ENCODE measurements around the gene EVA1A. TPM values are rescaled to one million over a fixed set of nuclear protein-coding genes. Genes with fewer than 3 reads are reported as not detected.

Gene EVA1A
- total RNA-seq, 1 donor: not detected

DNA sequence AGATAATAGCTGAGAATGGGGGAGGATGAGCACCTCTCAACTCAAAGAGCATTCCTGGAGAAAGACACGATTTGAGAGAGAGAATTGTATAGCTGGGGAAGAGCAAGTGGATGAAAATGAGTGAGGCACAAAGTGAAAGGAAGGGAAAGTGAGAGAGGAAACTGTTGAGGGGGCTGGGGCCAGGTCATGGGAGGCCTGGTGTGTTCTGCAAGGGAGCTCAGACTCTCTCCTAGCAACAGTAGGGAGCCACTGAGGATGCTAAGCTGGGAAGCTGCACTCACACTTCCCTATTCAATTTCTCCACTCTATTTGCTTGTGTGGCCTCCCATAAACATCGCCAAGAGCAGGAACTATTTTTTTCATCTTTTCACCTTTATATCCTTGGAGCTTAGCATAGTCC is 14.8 kb downstream of the EVA1A start:
- DNase-seq (ENCODE audit: low read depth in 2 of 3, low spot score in 2 of 3): no peak

- no peak for DNase-seq (ENCODE audit: low read depth in 2 of 3, low spot score in 2 of 3)
Measured at GRCh38 chr2:75545387-75545786, 15.4 kb downstream of the EVA1A start.

- no peak for DNase-seq (ENCODE audit: low read depth in 2 of 3, low spot score in 2 of 3)
Measured at GRCh38 chr2:75543446-75543845, 17.3 kb downstream of the EVA1A start.

GRCh38 chr2:75541430-75541829 is 19.3 kb downstream of the EVA1A start:
- no peak for DNase-seq (ENCODE audit: low read depth in 2 of 3, low spot score in 2 of 3)

DNA sequence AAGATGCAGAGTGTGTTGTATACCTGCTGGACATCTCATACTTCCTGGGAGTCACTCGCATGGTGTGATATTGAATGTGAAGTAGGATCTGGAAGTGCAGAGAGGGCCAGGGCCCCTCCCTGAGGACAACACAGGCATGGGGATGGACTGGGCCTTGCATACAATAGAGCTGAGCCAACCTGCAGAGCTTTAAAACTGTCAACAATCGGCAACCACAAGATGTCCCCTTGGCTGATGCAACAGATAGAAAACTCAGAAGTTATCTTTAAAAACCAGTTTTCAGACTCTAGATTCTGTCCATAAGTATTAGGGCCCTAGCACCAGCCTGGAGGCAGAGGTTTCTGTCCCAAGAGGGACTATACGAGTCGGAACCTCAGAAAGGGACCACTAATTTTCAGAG is 19.7 kb downstream of the EVA1A start:
- DNase-seq (ENCODE audit: low read depth in 2 of 3, low spot score in 2 of 3): no peak

DNA sequence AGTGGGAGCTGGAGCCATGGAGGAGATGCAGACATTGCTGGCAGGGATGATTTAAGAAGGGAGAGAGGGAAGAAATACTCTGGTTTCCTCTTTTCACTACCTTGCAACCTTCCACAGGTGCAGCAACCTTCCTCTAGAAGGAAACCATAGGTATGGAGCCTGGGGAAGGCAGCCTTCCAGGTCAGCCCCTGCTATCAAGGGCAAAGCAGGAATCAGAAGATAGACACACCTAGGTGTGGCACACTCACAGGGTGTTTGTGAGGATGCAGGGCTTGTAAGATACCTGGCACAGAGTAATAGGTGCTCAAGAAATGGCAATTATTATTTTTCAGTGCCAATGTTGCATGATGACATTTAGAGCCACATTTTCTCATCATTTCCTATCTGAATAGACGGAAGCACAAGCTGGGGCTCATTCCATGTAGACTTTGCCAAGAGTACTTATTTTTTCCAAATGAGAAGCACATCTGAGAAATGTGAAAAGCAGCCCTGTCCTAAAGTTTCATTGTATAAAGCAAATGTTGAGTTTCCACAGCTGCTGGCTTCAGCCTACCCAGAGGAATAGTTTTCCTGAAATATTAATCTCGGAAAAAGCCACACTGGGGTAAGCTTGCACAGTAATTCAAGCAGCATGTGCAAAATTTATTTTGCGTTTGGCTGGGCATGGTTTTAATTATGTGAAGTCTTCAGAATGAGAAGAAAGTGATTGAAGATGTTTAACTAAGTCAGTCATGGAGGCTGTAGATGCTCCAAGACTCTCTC is 20.6 kb downstream of the EVA1A start:
- DNase-seq (ENCODE audit: low read depth in 2 of 3, low spot score in 2 of 3): no peak

DNA sequence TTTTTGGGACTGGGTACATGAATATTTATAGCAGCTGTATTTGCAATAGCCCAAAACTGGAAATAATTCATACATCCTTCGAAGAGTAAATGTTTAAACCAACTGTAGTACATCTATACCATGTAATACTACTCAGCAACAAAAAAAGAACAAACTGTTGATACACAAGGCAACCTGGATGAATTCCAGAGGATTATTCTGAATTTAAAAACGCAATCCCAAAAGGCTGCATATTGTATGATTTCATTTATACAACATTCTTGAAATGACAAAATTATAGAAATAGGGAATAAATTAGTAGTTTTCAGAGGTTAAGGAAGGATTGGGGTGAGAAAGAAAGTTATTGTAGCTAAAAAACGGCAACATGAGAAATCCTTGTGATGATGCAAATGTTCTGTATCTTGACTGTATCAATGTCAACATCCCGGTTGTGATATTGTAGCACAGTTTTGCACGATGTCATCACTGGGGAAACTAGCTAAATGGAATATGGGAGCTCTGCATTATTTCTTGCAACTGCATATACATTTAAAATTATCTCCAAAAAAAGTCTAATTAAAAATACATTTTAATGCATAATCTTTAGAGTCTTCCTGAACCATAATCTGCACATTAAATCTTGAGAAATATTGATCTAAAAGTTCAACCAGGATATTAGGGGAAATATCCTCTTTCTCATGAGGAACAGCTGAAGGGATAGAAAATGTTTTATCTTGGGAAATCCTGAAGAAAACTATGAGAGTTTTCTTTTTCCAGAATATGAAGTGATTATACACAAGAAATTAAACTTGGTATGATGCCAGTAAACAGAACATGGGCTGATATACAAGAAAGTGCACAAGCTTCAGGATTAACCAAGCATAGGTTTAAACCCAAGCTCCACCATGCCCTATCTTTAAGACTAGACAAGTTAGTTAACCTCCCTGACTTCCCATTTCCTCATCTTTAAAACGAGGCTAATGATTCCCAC is 21.9 kb downstream of the EVA1A start:
- no peak for DNase-seq (ENCODE audit: low read depth in 2 of 3, low spot score in 2 of 3)

GRCh38 chr2:75537658-75538057 is 23.1 kb downstream of the EVA1A start:
- DNase-seq (ENCODE audit: low read depth in 2 of 3, low spot score in 2 of 3): no peak

- no peak for DNase-seq (ENCODE audit: low read depth in 2 of 3, low spot score in 2 of 3)
Measured at GRCh38 chr2:75533135-75533534, 27.6 kb downstream of the EVA1A start.

- no peak for DNase-seq (ENCODE audit: low read depth in 2 of 3, low spot score in 2 of 3)
Measured at GRCh38 chr2:75532488-75532887, 28.3 kb downstream of the EVA1A start.

- DNase-seq (ENCODE audit: low read depth in 2 of 3, low spot score in 2 of 3): no peak
Measured at GRCh38 chr2:75528221-75528977, 32.3 kb downstream of the EVA1A start.

GRCh38 chr2:75527676-75528075 is 33.1 kb downstream of the EVA1A start:
- DNase-seq (ENCODE audit: low read depth in 2 of 3, low spot score in 2 of 3): no peak

DNA sequence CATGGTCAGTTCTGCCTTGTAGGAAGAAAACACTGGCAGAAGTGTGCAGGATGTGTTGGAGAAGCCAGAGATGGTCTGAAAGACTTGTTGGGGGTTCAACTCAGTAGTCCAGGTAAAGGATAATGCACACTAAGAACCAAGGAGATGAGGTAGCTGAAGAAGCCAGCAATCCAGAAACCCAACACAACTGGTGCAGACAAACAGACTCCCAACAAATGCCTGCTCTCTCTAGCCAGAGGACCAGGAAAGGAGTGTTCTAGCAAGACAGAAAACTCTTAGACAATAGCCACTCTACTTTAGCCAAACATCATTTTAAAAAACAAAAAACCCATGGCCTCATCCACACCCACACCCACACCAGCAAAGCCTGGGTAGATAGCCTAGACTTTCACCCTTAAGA is 33.9 kb downstream of the EVA1A start:
- DNase-seq (ENCODE audit: low read depth in 2 of 3, low spot score in 2 of 3): no peak

GRCh38 chr2:75525434-75526310 is 35.1 kb downstream of the EVA1A start:
- no peak for DNase-seq (ENCODE audit: low read depth in 2 of 3, low spot score in 2 of 3)

- DNase-seq (ENCODE audit: low read depth in 2 of 3, low spot score in 2 of 3): no peak
Measured at GRCh38 chr2:75524276-75524911, 36.3 kb downstream of the EVA1A start.

DNA sequence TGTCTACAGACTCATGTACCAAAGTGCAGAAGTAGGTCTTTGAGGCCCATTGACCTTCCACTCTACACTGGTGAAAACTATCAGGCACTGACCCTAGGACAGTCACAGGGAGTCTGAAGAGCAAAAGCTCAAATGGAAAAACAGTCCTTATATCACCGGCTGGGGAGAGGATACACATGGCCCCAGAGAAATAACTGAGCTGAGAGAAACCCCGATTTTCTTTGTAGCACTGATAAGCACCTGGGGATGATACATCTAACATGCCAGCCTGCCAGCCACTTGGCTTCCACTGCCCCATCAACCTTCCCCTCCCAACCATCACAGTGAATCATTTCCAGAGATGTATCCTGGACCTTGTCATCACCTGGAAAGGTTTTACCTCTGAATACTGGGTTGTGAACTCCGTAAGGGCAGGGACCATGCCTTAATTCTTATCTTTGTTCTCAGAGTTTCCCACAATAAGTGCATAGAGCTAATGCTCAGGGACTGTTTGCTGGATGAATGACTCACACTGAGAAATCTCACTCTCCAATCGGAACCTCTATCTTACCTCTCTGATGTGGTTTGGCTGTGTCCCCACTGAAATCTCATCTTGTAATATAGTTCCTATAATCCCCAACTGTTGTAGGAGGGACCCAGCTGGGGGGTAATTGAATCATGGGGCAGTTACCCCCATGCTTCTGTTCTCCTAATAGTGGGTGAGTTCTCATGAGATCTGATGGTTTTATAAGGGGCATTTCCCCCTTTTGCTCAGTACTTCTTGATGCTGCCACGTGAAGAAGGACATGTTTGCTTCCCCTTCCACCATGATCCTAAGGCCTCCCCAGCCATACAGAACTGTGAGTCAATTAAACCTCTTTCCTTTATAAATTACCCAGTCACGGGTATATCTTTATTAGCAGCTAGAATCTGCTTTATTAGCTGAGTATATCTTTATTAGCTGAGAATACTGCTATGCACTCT is 37.1 kb downstream of the EVA1A start:
- DNase-seq (ENCODE audit: low read depth in 2 of 3, low spot score in 2 of 3): no peak

DNA sequence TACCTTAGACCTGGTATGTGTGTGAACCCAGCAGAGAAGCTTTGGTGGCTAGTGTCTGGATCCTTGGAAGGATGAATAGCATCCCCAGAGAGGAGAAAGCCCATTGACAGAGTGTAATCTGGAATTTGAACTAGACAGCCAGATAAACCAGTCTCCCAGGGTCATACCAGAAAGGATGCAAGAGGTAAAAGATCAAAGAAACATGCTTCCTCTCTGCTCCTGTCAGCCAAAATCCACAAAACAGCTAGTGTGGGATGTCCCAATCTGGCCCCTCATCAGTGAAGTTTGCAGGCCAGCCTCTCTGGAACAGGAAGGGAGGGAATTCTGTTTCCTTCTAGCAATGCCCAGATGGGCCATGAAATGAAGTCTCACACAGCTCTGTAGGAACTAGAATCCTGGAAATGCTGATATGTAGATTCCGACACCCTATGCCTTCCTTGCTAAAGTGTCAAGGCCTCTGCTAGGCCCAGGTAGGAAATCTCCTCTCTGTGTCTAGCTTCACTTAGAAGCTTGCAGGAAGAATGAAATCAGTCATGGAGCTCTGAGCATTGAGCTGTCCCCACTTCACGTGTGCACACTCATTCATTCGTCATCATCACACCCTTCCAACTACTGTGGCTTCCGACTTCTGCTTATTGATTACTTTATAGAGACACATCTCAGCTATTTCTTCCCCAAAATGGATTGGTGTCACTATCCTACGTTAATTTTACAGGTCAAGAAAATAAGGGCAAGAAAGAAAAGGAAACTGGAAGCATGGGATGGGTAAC is 38.0 kb downstream of the EVA1A start:
- no peak for DNase-seq (ENCODE audit: low read depth in 2 of 3, low spot score in 2 of 3)
